ENCODE data around the gene IL2RA.

DNA sequence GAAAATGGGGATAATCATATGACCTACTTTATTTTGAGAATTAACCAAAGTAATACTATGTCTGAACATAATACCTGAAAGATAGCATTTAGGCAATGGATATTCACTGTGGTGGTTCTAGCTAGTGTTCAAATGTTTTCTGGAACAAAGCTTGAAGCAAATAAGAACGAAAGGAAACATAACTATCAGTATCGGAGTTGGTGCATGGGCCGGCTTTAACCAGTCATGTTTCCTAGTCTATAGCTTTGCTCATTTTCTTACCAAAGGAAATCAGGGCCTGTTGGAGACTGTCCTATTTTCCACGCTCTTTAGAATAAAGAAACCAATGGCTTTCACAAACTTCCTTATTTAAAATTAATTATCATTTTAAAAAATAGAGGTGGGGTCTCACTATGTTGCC, 8.9 kb downstream of the IL2RA start:
- no peak for TF ChIP-seq EZH2 (IDR thresholded peaks at IDR 0.05; ENCODE audit: low read length)
- TF ChIP-seq, protein P1, sequence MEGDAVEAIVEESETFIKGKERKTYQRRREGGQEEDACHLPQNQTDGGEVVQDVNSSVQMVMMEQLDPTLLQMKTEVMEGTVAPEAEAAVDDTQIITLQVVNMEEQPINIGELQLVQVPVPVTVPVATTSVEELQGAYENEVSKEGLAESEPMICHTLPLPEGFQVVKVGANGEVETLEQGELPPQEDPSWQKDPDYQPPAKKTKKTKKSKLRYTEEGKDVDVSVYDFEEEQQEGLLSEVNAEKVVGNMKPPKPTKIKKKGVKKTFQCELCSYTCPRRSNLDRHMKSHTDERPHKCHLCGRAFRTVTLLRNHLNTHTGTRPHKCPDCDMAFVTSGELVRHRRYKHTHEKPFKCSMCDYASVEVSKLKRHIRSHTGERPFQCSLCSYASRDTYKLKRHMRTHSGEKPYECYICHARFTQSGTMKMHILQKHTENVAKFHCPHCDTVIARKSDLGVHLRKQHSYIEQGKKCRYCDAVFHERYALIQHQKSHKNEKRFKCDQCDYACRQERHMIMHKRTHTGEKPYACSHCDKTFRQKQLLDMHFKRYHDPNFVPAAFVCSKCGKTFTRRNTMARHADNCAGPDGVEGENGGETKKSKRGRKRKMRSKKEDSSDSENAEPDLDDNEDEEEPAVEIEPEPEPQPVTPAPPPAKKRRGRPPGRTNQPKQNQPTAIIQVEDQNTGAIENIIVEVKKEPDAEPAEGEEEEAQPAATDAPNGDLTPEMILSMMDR (optimal IDR thresholded peaks at IDR 0.05 in 1 of 3, IDR thresholded peaks at IDR 0.05 in 1 of 3, conservative IDR thresholded peaks at IDR 0.05 in 1 of 3; ENCODE audit: extremely low read depth in 1 of 3, insufficient read depth in 2 of 3, low read length in 3 of 3), result no peak
